ENCODE data around the gene CA5A.

DNA sequence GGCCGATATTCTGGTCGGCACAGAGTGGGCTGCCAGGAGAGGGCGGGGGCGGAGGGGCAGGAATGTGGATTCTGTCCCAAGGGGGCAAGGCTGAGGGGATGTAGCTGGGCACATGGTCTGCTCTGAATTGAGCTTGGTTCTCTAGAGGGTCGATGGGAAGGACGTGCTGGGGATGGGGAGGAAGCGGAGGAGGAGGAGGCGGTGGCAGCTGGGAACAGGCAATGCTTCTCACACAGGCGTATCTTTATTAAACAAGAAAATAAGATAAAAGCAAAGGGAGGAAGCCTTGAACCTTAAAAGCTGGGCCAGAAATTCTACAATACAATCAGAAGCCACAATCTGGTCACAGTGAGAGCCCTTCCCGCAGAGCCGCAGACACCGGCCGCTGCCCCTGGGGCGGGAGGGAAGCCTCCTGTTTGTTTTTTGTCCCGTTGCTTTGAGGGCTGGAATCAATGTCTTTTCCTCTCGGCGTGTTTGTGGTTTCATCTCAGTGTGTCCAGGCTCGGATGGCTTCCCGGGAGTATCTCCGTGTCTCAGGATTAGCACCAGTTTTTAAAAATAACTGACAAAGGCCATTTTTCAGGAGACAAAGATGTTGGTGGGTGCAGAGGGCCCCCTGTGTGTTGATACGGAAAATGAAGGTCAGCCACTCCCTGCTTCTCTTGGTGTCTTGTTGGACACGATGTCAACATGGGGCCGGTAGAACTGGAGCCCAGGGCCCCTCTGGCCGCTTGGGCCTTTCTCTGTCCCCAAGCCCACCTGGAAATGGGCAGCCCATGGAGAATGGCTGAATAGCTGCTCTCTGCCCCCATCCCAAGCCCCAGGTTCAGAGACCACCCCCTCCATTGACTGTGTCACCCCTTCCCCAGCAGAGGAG lies 54.8 kb downstream of the CA5A start:
- TF ChIP-seq CTCF (IDR thresholded peaks at IDR 0.05), result no peak
- TF ChIP-seq POLR2A (IDR thresholded peaks at IDR 0.05), result no peak
